Hepatocyte (in vitro differentiated cells): ENCODE data around the gene HAAO.

Experiments used
- EZH2 ChIP-seq: fragments of 200-600 bp; sonication (generic); IDR thresholded peaks from 2 replicates; pipeline ENCODE4 v1.6.1; 2016; ENCODE audit warnings: antibody characterized with exemption, mild to moderate bottlenecking, borderline replicate concordance
- TF ChIP-seq, protein P1 (sequence below): fragments of 200-600 bp; sonication (generic); IDR thresholded peaks from 2 replicates; pipeline ENCODE4 v1.5.1; 2016; ENCODE audit warnings: antibody characterized with exemption, mild to moderate bottlenecking; ENCODE audit not compliant: poor library complexity

DNA sequence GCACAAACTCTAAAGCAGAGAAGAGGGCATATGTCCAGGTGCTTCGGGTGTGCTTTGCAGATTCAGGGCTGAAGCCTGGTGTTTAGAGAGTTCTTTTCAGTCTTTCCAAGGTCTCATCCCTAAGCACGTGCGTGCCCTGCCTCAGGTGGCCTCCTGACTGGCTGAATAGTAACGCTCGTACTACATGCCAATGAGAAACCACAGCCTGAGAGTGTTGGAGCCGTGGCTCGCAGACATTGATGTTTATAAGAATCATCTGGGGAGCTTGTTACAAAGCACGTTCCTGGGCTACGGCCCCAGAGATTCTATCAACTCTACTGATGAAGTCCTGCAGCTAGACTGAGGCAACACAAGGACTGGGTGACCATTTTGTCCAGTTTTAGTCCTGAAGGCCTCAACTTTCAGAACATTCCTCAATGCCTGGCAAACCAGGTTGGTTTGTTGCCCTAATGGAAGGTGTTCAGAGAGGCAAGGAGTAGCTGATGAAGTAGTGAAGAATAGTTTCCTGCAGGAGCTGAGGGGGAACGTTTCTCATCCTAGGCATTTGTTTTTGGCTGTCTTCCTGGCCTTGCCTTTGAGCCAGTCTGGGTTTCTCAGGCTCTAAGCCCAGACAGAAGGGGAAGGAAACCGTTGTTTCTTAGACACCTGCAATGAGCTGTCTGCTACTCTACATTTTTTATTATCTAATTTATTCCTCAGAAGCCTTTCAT, 31.5 kb upstream of the HAAO start:
- no peak for TF ChIP-seq EZH2
- TF ChIP-seq, protein P1, sequence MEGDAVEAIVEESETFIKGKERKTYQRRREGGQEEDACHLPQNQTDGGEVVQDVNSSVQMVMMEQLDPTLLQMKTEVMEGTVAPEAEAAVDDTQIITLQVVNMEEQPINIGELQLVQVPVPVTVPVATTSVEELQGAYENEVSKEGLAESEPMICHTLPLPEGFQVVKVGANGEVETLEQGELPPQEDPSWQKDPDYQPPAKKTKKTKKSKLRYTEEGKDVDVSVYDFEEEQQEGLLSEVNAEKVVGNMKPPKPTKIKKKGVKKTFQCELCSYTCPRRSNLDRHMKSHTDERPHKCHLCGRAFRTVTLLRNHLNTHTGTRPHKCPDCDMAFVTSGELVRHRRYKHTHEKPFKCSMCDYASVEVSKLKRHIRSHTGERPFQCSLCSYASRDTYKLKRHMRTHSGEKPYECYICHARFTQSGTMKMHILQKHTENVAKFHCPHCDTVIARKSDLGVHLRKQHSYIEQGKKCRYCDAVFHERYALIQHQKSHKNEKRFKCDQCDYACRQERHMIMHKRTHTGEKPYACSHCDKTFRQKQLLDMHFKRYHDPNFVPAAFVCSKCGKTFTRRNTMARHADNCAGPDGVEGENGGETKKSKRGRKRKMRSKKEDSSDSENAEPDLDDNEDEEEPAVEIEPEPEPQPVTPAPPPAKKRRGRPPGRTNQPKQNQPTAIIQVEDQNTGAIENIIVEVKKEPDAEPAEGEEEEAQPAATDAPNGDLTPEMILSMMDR: no peak
